Mesendoderm (in vitro differentiated cells): ENCODE measurements around the gene HELQ.

Source experiments
- DNase-seq: peaks from one replicate; pipeline ENCODE4 v3.0.0; 2013
- H2AK5ac ChIP-seq: 2 replicates; pipeline ENCODE4 v1.6.1; 2013; ENCODE audit warnings: low read length, inconsistent platforms
- H2BK120ac ChIP-seq: 2 replicates; pipeline ENCODE4 v1.6.1; 2013; ENCODE audit warnings: low read depth, mild to moderate bottlenecking, low read length, moderate library complexity, mixed read lengths
- H2BK15ac ChIP-seq: replicated peaks from 2 replicates; pipeline ENCODE4 v1.6.1; 2013; ENCODE audit warnings: low read depth, mild to moderate bottlenecking, moderate library complexity
- H2BK5ac ChIP-seq: 2 replicates; pipeline ENCODE4 v1.6.1; 2013; ENCODE audit warnings: low read length, inconsistent platforms
- H3K18ac ChIP-seq: 2 replicates; pipeline ENCODE4 v1.6.1; 2013; ENCODE audit warnings: mild to moderate bottlenecking, low read length, mixed read lengths
- H3K23ac ChIP-seq: one replicate; pipeline ENCODE4 v1.6.1; 2013; ENCODE audit warnings: low read length
- H3K27ac ChIP-seq: 2 replicates; pipeline ENCODE4 v1.5.1; 2013; ENCODE audit warnings: low read depth, mild to moderate bottlenecking, inconsistent platforms, low read length, moderate library complexity
- H3K27me3 ChIP-seq: 2 replicates; pipeline ENCODE4 v1.6.1; 2013; ENCODE audit warnings: low read length, control low read depth, mild to moderate bottlenecking, inconsistent platforms; ENCODE audit not compliant: insufficient read depth, poor library complexity
- H3K36me3 ChIP-seq: 2 replicates; pipeline ENCODE4 v1.6.1; 2013; ENCODE audit warnings: low read length, inconsistent platforms; ENCODE audit not compliant: control insufficient read depth, insufficient read depth
- H3K4ac ChIP-seq: one replicate; pipeline ENCODE4 v1.6.1; 2013; ENCODE audit warnings: low read depth, mild to moderate bottlenecking, low read length, moderate library complexity
- H3K4me1 ChIP-seq: 2 replicates; pipeline ENCODE4 v1.6.1; 2013; ENCODE audit warnings: low read depth, low read length, inconsistent platforms; ENCODE audit not compliant: control insufficient read depth
- H3K4me2 ChIP-seq: 2 replicates; pipeline ENCODE4 v1.6.1; 2013; ENCODE audit warnings: low read length
- H3K4me3 ChIP-seq: 2 replicates; pipeline ENCODE4 v1.5.1; 2013; ENCODE audit warnings: mild to moderate bottlenecking, low read length
- H3K56ac ChIP-seq: one replicate; pipeline ENCODE4 v1.6.1; 2013; ENCODE audit warnings: low read length
- H3K79me1 ChIP-seq: 2 replicates; pipeline ENCODE4 v1.6.1; 2013; ENCODE audit warnings: low read length, inconsistent platforms
- H3K79me2 ChIP-seq: 2 replicates; pipeline ENCODE4 v1.6.1; 2013; ENCODE audit warnings: mild to moderate bottlenecking, low read length; ENCODE audit not compliant: control insufficient read depth, insufficient read depth
- H3K9ac ChIP-seq: 2 replicates; pipeline ENCODE4 v1.6.1; 2013; ENCODE audit warnings: low read length, inconsistent platforms
- H4K5ac ChIP-seq: one replicate; pipeline ENCODE4 v1.6.1; 2013; ENCODE audit warnings: low read length
- H4K8ac ChIP-seq: one replicate; pipeline ENCODE4 v1.6.1; 2013; ENCODE audit warnings: low read depth, mild to moderate bottlenecking, control low read depth, low read length, moderate library complexity
- WGBS: extraction: QIAGEN DNeasy Blood & Tissue Kit; methylation state at CpG from one replicate; pipeline ENCODE4 v1.1.7; 2013; ENCODE audit warnings: low lambda C conversion rate, missing lambda C conversion rate; ENCODE audit not compliant: insufficient coverage; ENCODE audit errors: extremely low coverage; 5-methylcytosine and 5-hydroxymethylcytosine counted together

The HELQ gene

DNA sequence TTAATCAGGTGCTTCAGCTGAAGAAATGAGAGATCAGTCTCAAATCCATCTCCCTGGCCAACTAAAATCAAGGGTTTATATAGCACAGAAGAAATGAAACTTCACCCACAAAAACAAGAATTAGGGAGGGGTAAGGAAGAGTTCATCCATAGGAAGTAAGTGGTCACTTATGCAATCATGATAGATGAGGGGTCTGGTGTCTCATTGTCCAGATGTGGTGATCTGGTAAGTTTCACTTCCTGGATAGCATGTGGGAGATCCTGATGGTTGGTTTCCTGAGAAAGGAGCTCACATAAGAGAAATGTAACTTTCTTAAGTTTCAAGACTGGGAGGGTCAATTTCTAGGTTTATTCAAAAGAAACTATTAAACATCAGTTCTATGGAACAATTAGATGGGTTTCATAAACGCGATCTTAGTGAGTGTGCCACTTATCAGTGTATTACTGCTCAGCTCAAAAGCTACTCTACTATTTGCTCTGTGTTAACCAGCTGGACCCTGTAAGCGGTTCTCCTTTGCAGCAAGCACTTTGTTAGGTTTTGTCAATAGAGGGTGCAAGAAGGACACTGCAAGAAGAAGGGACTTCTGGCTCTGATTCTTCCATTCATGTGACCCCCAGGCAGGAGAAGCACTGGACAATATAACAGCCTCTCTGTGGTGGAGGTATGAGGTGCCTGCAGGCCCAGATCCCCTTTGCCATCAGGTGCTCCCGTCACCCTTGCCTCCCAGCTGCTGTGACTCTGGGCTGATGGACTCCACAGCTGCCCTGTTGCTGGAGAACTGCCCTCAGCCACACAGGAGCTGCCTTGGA is 85.6 kb downstream of the HELQ start:
- Histone ChIP-seq H3K4me1 (no peaks in the 10 kb centered on the region), H3K27ac (no peak overlapping the region), H3K4me2 (no peak overlapping the region)

GRCh38 chr4:83364312-83364711 is 91.3 kb downstream of the HELQ start:
- Histone ChIP-seq H3K4me3 (no peak overlapping the region), H2BK5ac (no peak overlapping the region), H3K79me1 (no peaks in the 10 kb centered on the region), H3K18ac (no peak overlapping the region), H4K5ac (no peak overlapping the region), H2AK5ac (no peak overlapping the region), H3K4me1 (no peaks in the 10 kb centered on the region), H3K27me3 (no peaks in the 10 kb centered on the region), H2BK120ac (no peak overlapping the region), H2BK15ac (no peak overlapping the region), H4K8ac (no peak overlapping the region), H3K79me2 (no peaks in the 10 kb centered on the region), H3K23ac (no peak overlapping the region), H3K56ac (no peak overlapping the region), H3K36me3 (no peaks in the 10 kb centered on the region), H3K4me2 (no peak overlapping the region), H3K4ac (no peak overlapping the region), H3K9ac (no peak overlapping the region), H3K27ac (no peak overlapping the region)
- no CpG with 5 or more reads among the region's 3 CpGs for WGBS
- DNase-seq: no peak

More for the DNA sequence above, 85.6 kb downstream of the HELQ start:
- no peaks in the 10 kb centered on the region for H3K79me2 ChIP-seq
- H3K79me1 ChIP-seq: no peaks in the 10 kb centered on the region
- H2AK5ac ChIP-seq: no peak overlapping the region
- H2BK120ac ChIP-seq: no peak overlapping the region
- no peak overlapping the region for H3K23ac ChIP-seq
- no peak overlapping the region for H2BK5ac ChIP-seq
- H3K27me3 ChIP-seq: no peaks in the 10 kb centered on the region
- H2BK15ac ChIP-seq: no peak overlapping the region
- no peak overlapping the region for H3K4me3 ChIP-seq
- no peak overlapping the region for H3K56ac ChIP-seq
- DNase-seq: peak; percentile 21
- H3K4ac ChIP-seq: no peak overlapping the region
- no CpG with 5 or more reads among the region's 4 CpGs for WGBS
- H4K5ac ChIP-seq: no peak overlapping the region
- H3K36me3 ChIP-seq: no peaks in the 10 kb centered on the region
- no peak overlapping the region for H3K18ac ChIP-seq
- no peak overlapping the region for H4K8ac ChIP-seq
- no peak overlapping the region for H3K9ac ChIP-seq

- Histone ChIP-seq H3K79me2 (no peaks in the 10 kb centered on the region), H3K4ac (no peak overlapping the region), H3K56ac (no peak overlapping the region), H2AK5ac (no peak overlapping the region), H3K27ac (no peak overlapping the region), H4K5ac (no peak overlapping the region), H3K4me3 (no peak overlapping the region), H3K9ac (no peak overlapping the region), H3K18ac (no peak overlapping the region), H2BK15ac (no peak overlapping the region), H3K4me2 (no peak overlapping the region), H3K4me1 (no peaks in the 10 kb centered on the region), H3K23ac (no peak overlapping the region), H3K79me1 (no peaks in the 10 kb centered on the region), H2BK120ac (no peak overlapping the region), H3K36me3 (no peaks in the 10 kb centered on the region), H4K8ac (no peak overlapping the region), H2BK5ac (no peak overlapping the region), H3K27me3 (no peaks in the 10 kb centered on the region)
- WGBS: no CpG with 5 or more reads among the region's 9 CpGs
- peak; percentile 19 for DNase-seq
Measured at GRCh38 chr4:83362492-83363329, 92.9 kb downstream of the HELQ start.

- Histone ChIP-seq H3K4me1 (no peaks in the 10 kb centered on the region), H4K8ac (no peak overlapping the region), H3K4me3 (no peak overlapping the region), H3K79me1 (no peaks in the 10 kb centered on the region), H3K4ac (no peak overlapping the region), H2BK120ac (no peak overlapping the region), H2BK15ac (no peak overlapping the region), H3K27me3 (no peaks in the 10 kb centered on the region), H2AK5ac (no peak overlapping the region), H2BK5ac (no peak overlapping the region), H3K56ac (peak overlapping the region; percentile 19), H4K5ac (no peak overlapping the region), H3K79me2 (no peaks in the 10 kb centered on the region), H3K9ac (no peak overlapping the region), H3K23ac (no peak overlapping the region), H3K36me3 (no peaks in the 10 kb centered on the region), H3K18ac (no peak overlapping the region), H3K27ac (no peak overlapping the region), H3K4me2 (no peak overlapping the region)
- DNase-seq: peak; percentile 75
- WGBS: no CpG with 5 or more reads among the region's 7 CpGs
Measured at GRCh38 chr4:83361416-83362103, 94.1 kb downstream of the HELQ start.

DNA sequence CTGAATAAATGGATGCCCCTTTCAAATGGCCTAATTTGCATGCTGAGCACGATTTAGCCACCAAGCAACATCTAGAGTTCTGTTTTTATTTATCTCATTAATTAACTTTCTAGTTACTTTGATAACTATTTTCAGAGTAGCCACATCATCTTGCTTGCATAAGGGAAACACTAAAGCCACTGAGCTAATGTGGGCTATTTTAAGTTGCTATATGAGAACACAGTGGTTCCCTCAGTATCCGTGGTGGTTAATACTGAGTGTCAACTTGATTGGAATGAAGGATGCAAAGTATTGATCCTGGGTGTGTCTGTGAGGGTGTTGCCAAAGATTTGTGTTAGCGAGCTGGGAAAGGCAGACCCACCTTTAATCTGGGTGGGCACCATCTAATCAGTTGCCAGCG is 95.6 kb downstream of the HELQ start:
- no peak overlapping the region for H3K9ac ChIP-seq
- no peak for DNase-seq
- no CpG with 5 or more reads among the region's 4 CpGs for WGBS

More for the DNA sequence above, 95.6 kb downstream of the HELQ start:
- H3K4ac ChIP-seq: no peak overlapping the region
- H2BK5ac ChIP-seq: no peak overlapping the region
- H3K56ac ChIP-seq: no peak overlapping the region
- H4K5ac ChIP-seq: no peak overlapping the region
- no peak overlapping the region for H3K4me2 ChIP-seq
- no peaks in the 10 kb centered on the region for H3K36me3 ChIP-seq
- H3K4me1 ChIP-seq: no peaks in the 10 kb centered on the region
- H3K18ac ChIP-seq: no peak overlapping the region
- H3K27me3 ChIP-seq: no peaks in the 10 kb centered on the region
- H2AK5ac ChIP-seq: no peak overlapping the region
- no peak overlapping the region for H2BK15ac ChIP-seq
- H3K79me1 ChIP-seq: no peaks in the 10 kb centered on the region
- no peak overlapping the region for H4K8ac ChIP-seq
- no peak overlapping the region for H3K4me3 ChIP-seq
- no peaks in the 10 kb centered on the region for H3K79me2 ChIP-seq
- no peak overlapping the region for H3K23ac ChIP-seq
- H2BK120ac ChIP-seq: no peak overlapping the region
- H3K27ac ChIP-seq: no peak overlapping the region
